Smooth muscle cell (in vitro differentiated cells): ENCODE measurements around the gene DOCK9. TPM values are rescaled to one million over a fixed set of nuclear protein-coding genes. Genes with fewer than 3 reads are reported as not detected.

ENCODE experiments used
- DNase-seq: peaks from one replicate; lab custom pipeline; 2025; ENCODE audit not compliant: unreplicated experiment; lab: John Stamatoyannopoulos, UW
- H2AFZ ChIP-seq: fragments of 200-600 bp; sonication (generic); 2 replicates; pipeline ENCODE4 v1.6.0; 2016; ENCODE audit warnings: antibody characterized with exemption, low read depth, mild to moderate bottlenecking
- H3F3A ChIP-seq: fragments of 200-600 bp; sonication (generic); 2 replicates; pipeline ENCODE4 v1.6.0; 2017; ENCODE audit warnings: antibody characterized with exemption, low read depth
- H3K27ac ChIP-seq: fragments of 200-600 bp; sonication (generic); 2 replicates; pipeline ENCODE4 v1.5.1; 2016; ENCODE audit warnings: low read depth, mild to moderate bottlenecking
- H3K27me3 ChIP-seq: fragments of 200-600 bp; sonication (generic); 2 replicates; pipeline ENCODE4 v1.6.1; 2016; ENCODE audit warnings: low read depth, mild to moderate bottlenecking
- H3K36me3 ChIP-seq: fragments of 200-600 bp; sonication (generic); 2 replicates; pipeline ENCODE4 v1.5.1; 2016; ENCODE audit warnings: low read depth
- H3K4me1 ChIP-seq: fragments of 200-600 bp; sonication (generic); 2 replicates; pipeline ENCODE4 v1.5.1; 2016; ENCODE audit warnings: low read depth
- H3K4me2 ChIP-seq: fragments of 200-600 bp; sonication (generic); 2 replicates; pipeline ENCODE4 v1.6.0; 2016; ENCODE audit warnings: mild to moderate bottlenecking
- H3K4me3 ChIP-seq: fragments of 200-600 bp; sonication (generic); 2 replicates; pipeline ENCODE4 v1.5.1; 2016; ENCODE audit warnings: mild to moderate bottlenecking
- H3K79me2 ChIP-seq: fragments of 200-600 bp; sonication (generic); 2 replicates; pipeline ENCODE4 v1.6.0; 2016; ENCODE audit warnings: low read depth, mild to moderate bottlenecking
- H3K9ac ChIP-seq: fragments of 200-600 bp; sonication (generic); 2 replicates; pipeline ENCODE4 v1.6.0; 2016; ENCODE audit warnings: low read depth
- H3K9me3 ChIP-seq: fragments of 200-600 bp; sonication (generic); replicated peaks from 2 replicates; pipeline ENCODE4 v1.5.1; 2016; ENCODE audit warnings: low read depth
- H4K20me1 ChIP-seq: fragments of 200-600 bp; sonication (generic); 2 replicates; pipeline ENCODE4 v1.6.0; 2016; ENCODE audit warnings: low read depth
- WGBS: methylation state at CpG from one replicate; pipeline ENCODE4 v1.1.7; 2016; ENCODE audit warnings: low lambda C conversion rate; 5-methylcytosine and 5-hydroxymethylcytosine counted together
- polyA plus RNA-seq: library from polyadenylated mRNA; unstranded; fragments of >200 nt; fragmentation: Nextera tagmentation; extraction: Ambion mirVana; gene quantifications from 2 replicates; pipeline ENCODE4 v1.2.1, GENCODE V29; 2016
- total RNA-seq: library from RNA; depleted of rRNA; stranded (reverse); fragments of >200 nt; gene quantifications from 2 replicates; pipeline ENCODE4 v1.2.3, GENCODE V29; 2014
- TF ChIP-seq, protein P1 (sequence below): fragments of 200-600 bp; sonication (generic); IDR thresholded peaks from 2 replicates; pipeline ENCODE4 v1.5.1; 2017; ENCODE audit warnings: borderline replicate concordance, mild to moderate bottlenecking, antibody characterized with exemption; ENCODE audit not compliant: insufficient read depth, poor library complexity, severe bottlenecking

The DOCK9 gene
- total and polyA plus RNA-seq, 2 experiments from 2014 or later, result 5.7 to 25.1 TPM

DNA sequence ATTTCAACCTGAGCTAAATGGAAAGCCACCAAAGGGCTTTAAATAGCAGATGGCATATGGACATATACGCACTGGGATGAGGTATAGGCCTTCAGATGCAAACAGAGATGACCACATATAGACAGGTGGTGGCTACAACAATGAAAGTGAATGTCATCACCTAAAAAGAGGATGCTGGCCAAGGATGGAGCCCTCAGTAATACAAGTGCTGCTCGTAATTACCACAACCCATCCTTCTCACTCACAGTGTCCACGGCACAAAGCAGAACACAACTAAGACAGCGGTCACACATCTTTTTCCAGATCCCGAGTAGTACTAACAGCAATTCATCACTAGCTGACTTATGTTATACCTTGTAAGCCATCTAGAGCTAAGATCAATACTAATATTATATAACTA, 18.2 kb upstream of the DOCK9 start:
- Histone ChIP-seq H3K9ac (no peak overlapping the region), H3K4me3 (no peak overlapping the region), H3F3A (no peaks in the 10 kb centered on the region), H3K79me2 (no peaks in the 10 kb centered on the region), H3K27me3 (no peaks in the 10 kb centered on the region), H2AFZ (no peak overlapping the region), H3K27ac (no peak overlapping the region), H3K9me3 (no peaks in the 10 kb centered on the region), H3K36me3 (no peaks in the 10 kb centered on the region), H3K4me2 (no peak overlapping the region), H4K20me1 (no peaks in the 10 kb centered on the region), H3K4me1 (no peaks in the 10 kb centered on the region)
- 97% methylated on average over 5 of the region's 5 CpGs for WGBS
- no peak for DNase-seq
- TF ChIP-seq, protein P1, sequence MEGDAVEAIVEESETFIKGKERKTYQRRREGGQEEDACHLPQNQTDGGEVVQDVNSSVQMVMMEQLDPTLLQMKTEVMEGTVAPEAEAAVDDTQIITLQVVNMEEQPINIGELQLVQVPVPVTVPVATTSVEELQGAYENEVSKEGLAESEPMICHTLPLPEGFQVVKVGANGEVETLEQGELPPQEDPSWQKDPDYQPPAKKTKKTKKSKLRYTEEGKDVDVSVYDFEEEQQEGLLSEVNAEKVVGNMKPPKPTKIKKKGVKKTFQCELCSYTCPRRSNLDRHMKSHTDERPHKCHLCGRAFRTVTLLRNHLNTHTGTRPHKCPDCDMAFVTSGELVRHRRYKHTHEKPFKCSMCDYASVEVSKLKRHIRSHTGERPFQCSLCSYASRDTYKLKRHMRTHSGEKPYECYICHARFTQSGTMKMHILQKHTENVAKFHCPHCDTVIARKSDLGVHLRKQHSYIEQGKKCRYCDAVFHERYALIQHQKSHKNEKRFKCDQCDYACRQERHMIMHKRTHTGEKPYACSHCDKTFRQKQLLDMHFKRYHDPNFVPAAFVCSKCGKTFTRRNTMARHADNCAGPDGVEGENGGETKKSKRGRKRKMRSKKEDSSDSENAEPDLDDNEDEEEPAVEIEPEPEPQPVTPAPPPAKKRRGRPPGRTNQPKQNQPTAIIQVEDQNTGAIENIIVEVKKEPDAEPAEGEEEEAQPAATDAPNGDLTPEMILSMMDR, result no peak

- Histone ChIP-seq H3K4me2 (no peak overlapping the region), H2AFZ (no peak overlapping the region), H3K9me3 (no peaks in the 10 kb centered on the region), H3K79me2 (peaks cover under 1% of the 10 kb centered on the region), H3K9ac (no peak overlapping the region), H3K27ac (no peak overlapping the region), H3K4me1 (no peaks in the 10 kb centered on the region), H3K4me3 (no peak overlapping the region), H3K36me3 (no peaks in the 10 kb centered on the region), H4K20me1 (no peaks in the 10 kb centered on the region), H3K27me3 (no peaks in the 10 kb centered on the region), H3F3A (no peaks in the 10 kb centered on the region)
- DNase-seq, result no peak
- TF ChIP-seq, protein P1, result no peak
- 95% methylated on average over 6 of the region's 6 CpGs for WGBS
These were observed 17.0 kb upstream of the DOCK9 start for GRCh38 chr13:98994896-98995295.

DNA sequence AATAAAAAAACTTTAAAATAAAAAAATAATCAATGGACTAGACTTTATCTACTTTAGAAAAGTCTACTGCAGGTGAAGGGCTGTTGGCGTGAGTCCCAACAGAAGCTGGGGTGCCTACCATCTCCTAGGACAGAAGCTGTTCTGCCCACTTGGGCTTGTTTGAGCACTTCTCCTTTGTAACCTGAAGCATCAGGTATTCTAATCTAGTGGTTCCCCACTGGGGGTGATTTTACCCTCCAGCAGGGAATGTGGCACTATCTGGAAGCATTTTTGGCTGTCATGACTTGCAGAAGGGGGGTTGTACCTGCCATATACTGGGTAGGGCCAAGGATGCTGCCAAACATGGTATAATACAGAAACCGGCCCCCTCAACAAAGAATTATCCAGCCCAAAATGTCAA, 16.2 kb upstream of the DOCK9 start:
- Histone ChIP-seq H3K27ac (no peak overlapping the region), H3K4me2 (no peak overlapping the region), H3K4me3 (no peak overlapping the region), H3K36me3 (no peaks in the 10 kb centered on the region), H3K27me3 (no peaks in the 10 kb centered on the region), H4K20me1 (no peaks in the 10 kb centered on the region), H2AFZ (no peak overlapping the region), H3F3A (no peaks in the 10 kb centered on the region), H3K9ac (no peak overlapping the region), H3K4me1 (no peaks in the 10 kb centered on the region), H3K79me2 (peaks cover 4% of the 10 kb centered on the region), H3K9me3 (no peaks in the 10 kb centered on the region)
- TF ChIP-seq, protein P1, result no peak
- WGBS, result 100% methylated on average over 2 of the region's 2 CpGs
- no peak for DNase-seq

GRCh38 chr13:98992355-98992754, 14.5 kb upstream of the DOCK9 start:
- no peak overlapping the region for H3K27ac ChIP-seq

More at GRCh38 chr13:98992355-98992754, 14.5 kb upstream of the DOCK9 start:
- TF ChIP-seq, protein P1, result no peak
- Histone ChIP-seq H2AFZ (no peak overlapping the region), H3F3A (no peaks in the 10 kb centered on the region), H3K79me2 (peaks cover 4% of the 10 kb centered on the region), H3K4me1 (no peaks in the 10 kb centered on the region), H3K9me3 (no peaks in the 10 kb centered on the region), H4K20me1 (no peaks in the 10 kb centered on the region), H3K4me3 (no peak overlapping the region), H3K27me3 (no peaks in the 10 kb centered on the region), H3K9ac (no peak overlapping the region), H3K36me3 (no peaks in the 10 kb centered on the region), H3K4me2 (no peak overlapping the region)
- WGBS, result 80% methylated on average over 7 of the region's 7 CpGs
- no peak for DNase-seq
